ENCODE measurements around the gene TAPBPL. TPM values are rescaled to one million over a fixed set of nuclear protein-coding genes. Genes with fewer than 3 reads are reported as not detected.

The TAPBPL gene
- total and polyA plus RNA-seq, 2 of the 13 experiments (the other 11 are each of a cell fraction or from before 2014, with no cell fraction given): 10.0 to 14.5 TPM

GRCh38 chr12:6470375-6471163 lies 18.7 kb downstream of the TAPBPL start, which contains the start of gene VAMP1 (continued):
- TF ChIP-seq PCBP1 (IDR thresholded peaks at IDR 0.05; ENCODE audit: borderline replicate concordance, low read depth, low read length): no peak
- TF ChIP-seq NRL (CRISPR knock-in tag; IDR thresholded peaks at IDR 0.05; ENCODE audit: borderline replicate concordance): peak; percentile 77; the same call in 1 of the 2 replicates
- no peak for TF ChIP-seq TBP (CRISPR knock-in tag; IDR thresholded peaks at IDR 0.05)
- peak; percentile 81; the same call in 1 of the 2 replicates for TF ChIP-seq AHR (CRISPR knock-in tag; IDR thresholded peaks at IDR 0.05)
- peak; percentile 75 for TF ChIP-seq MED8 (CRISPR knock-in tag; IDR thresholded peaks at IDR 0.05; ENCODE audit: insufficient replicate concordance)
- TF ChIP-seq ASH2L (IDR thresholded peaks at IDR 0.05; ENCODE audit: insufficient read length, low read depth, low read length): peak; percentile 53
- TF ChIP-seq TEAD3 (CRISPR knock-in tag; optimal IDR thresholded peaks at IDR 0.05; ENCODE audit: borderline replicate concordance): peak; percentile 56
- TF ChIP-seq ZNF552 (CRISPR knock-in tag; IDR thresholded peaks at IDR 0.05; ENCODE audit: borderline replicate concordance): peak; percentile 78; the same call in 1 of the 2 replicates
- TF ChIP-seq ZSCAN9 (CRISPR knock-in tag; IDR thresholded peaks at IDR 0.05; ENCODE audit: borderline replicate concordance): peak; percentile 61; the same call in 1 of the 2 replicates
- TF ChIP-seq ZNF775 (CRISPR knock-in tag; IDR thresholded peaks at IDR 0.05; ENCODE audit: borderline replicate concordance): no peak
- no peak for TF ChIP-seq ZNF530 (CRISPR knock-in tag; IDR thresholded peaks at IDR 0.05; ENCODE audit: low read depth)
- no peak for TF ChIP-seq RARG (CRISPR knock-in tag; IDR thresholded peaks at IDR 0.05; ENCODE audit: low read depth)
- TF ChIP-seq ZNF407 (CRISPR knock-in tag; IDR thresholded peaks at IDR 0.05; ENCODE audit: not compliant biosample characterization): peak; percentile 88
- TF ChIP-seq ZNF292 (CRISPR knock-in tag; IDR thresholded peaks at IDR 0.05; ENCODE audit: borderline replicate concordance, low read depth): peak; percentile 70
- TF ChIP-seq ZMYM3 (CRISPR knock-in tag; IDR thresholded peaks at IDR 0.05): no peak
- TF ChIP-seq SCMH1 (CRISPR knock-in tag; IDR thresholded peaks at IDR 0.05; ENCODE audit: borderline replicate concordance): no peak
- TF ChIP-seq ZNF891 (CRISPR knock-in tag; IDR thresholded peaks at IDR 0.05): no peak
- TF ChIP-seq ZNF564 (CRISPR knock-in tag; IDR thresholded peaks at IDR 0.05): 0 out of 2 replicates have a peak, but pooled peaks have one; percentile 53
- peak; percentile 35; the same call in 1 of the 2 replicates for TF ChIP-seq ZNF691 (CRISPR knock-in tag; IDR thresholded peaks at IDR 0.05; ENCODE audit: borderline replicate concordance, low read depth)
- TF ChIP-seq CCAR2 (optimal IDR thresholded peaks at IDR 0.05; ENCODE audit: low read depth, low read length): no peak
- peak; percentile 78 for TF ChIP-seq CBX1 (IDR thresholded peaks at IDR 0.05; ENCODE audit: low read depth)

Measured in HepG2 (cell line).